Astrocyte (in vitro differentiated cells and primary cell): Measurements from ENCODE around the gene TTC8. TPM values are rescaled to one million over a fixed set of nuclear protein-coding genes. Genes with fewer than 3 reads are reported as not detected.

Experiments
- DNase-seq: peaks from one replicate; pipeline ENCODE4 v3.0.0-alpha.2; 2010; ENCODE audit warnings: low read depth
- FAIRE-seq: peaks from 2 replicates; lab custom pipeline; 2011; peaks lifted over from hg19 to GRCh38; lab: Jason Lieb, UNC
- H2AFZ ChIP-seq: 2 replicates; pipeline ENCODE4 v1.6.0; 2012; ENCODE audit warnings: low read depth, low read length, inconsistent platforms
- H3K27ac ChIP-seq: 2 replicates; pipeline ENCODE4 v1.5.1; 2011; ENCODE audit warnings: low read depth, low read length, inconsistent platforms
- H3K27me3 ChIP-seq: 2 replicates; pipeline ENCODE4 v1.6.0; 2011; ENCODE audit warnings: low read length, inconsistent platforms; ENCODE audit not compliant: insufficient read depth
- H3K36me3 ChIP-seq: 2 replicates; pipeline ENCODE4 v1.5.1; 2011; ENCODE audit warnings: low read length, inconsistent platforms; ENCODE audit not compliant: insufficient read depth
- H3K4me1 ChIP-seq: 2 replicates; pipeline ENCODE4 v1.5.1; 2011; ENCODE audit warnings: low read length, inconsistent platforms; ENCODE audit not compliant: insufficient read depth
- H3K4me2 ChIP-seq: 2 replicates; pipeline ENCODE4 v1.6.0; 2012; ENCODE audit warnings: low read length, inconsistent platforms
- H3K4me3 ChIP-seq: 2 replicates; pipeline ENCODE4 v1.5.1; 2011; ENCODE audit warnings: low read depth, mild to moderate bottlenecking, low read length, inconsistent platforms; ENCODE audit not compliant: insufficient read depth
- H3K79me2 ChIP-seq: 2 replicates; pipeline ENCODE4 v1.6.0; 2012; ENCODE audit warnings: mild to moderate bottlenecking, low read length, inconsistent platforms; ENCODE audit not compliant: insufficient read depth
- H3K9ac ChIP-seq: 2 replicates; pipeline ENCODE4 v1.6.0; 2012; ENCODE audit warnings: mild to moderate bottlenecking, low read length, inconsistent platforms
- H3K9me3 ChIP-seq: 2 replicates; pipeline ENCODE4 v1.5.1; 2012; ENCODE audit warnings: low read depth, mild to moderate bottlenecking, low read length, inconsistent platforms; ENCODE audit not compliant: insufficient read depth
- H4K20me1 ChIP-seq: 2 replicates; pipeline ENCODE4 v1.6.0; 2012; ENCODE audit warnings: low read length, inconsistent platforms; ENCODE audit not compliant: insufficient read depth
- H3K27ac Mint-ChIP-seq: one replicate; pipeline ENCODE4 v1.8.0; 2021; ENCODE audit warnings: mild to moderate bottlenecking, mixed read lengths; ENCODE audit not compliant: unreplicated experiment
- H3K27me3 Mint-ChIP-seq: one replicate; pipeline ENCODE4 v1.8.0; 2021; ENCODE audit warnings: low read depth, mixed read lengths; ENCODE audit not compliant: unreplicated experiment
- H3K36me3 Mint-ChIP-seq: one replicate; pipeline ENCODE4 v1.8.0; 2021; ENCODE audit warnings: low read depth, mixed read lengths; ENCODE audit not compliant: unreplicated experiment
- H3K4me1 Mint-ChIP-seq: one replicate; pipeline ENCODE4 v1.8.0; 2021; ENCODE audit warnings: low read depth, mixed read lengths; ENCODE audit not compliant: unreplicated experiment
- H3K4me3 Mint-ChIP-seq: one replicate; pipeline ENCODE4 v1.8.0; 2021; ENCODE audit warnings: mild to moderate bottlenecking, moderate library complexity, mixed read lengths; ENCODE audit not compliant: unreplicated experiment
- H3K9me3 Mint-ChIP-seq: one replicate; pipeline ENCODE4 v1.8.0; 2021; ENCODE audit warnings: mild to moderate bottlenecking, mixed read lengths; ENCODE audit not compliant: unreplicated experiment
- CTCF ChIP-seq: IDR thresholded peaks from 2 replicates; pipeline ENCODE4 v1.5.1; 2011; ENCODE audit warnings: low read depth, mild to moderate bottlenecking, inconsistent platforms, low read length, moderate library complexity; ENCODE audit not compliant: insufficient read depth
- EZH2 ChIP-seq: IDR thresholded peaks from 2 replicates; pipeline ENCODE4 v1.6.1; 2012; ENCODE audit warnings: mild to moderate bottlenecking, low read length, inconsistent platforms; ENCODE audit not compliant: insufficient read depth
- total RNA-seq: library from RNA; stranded (reverse); gene quantifications from 2 replicates; pipeline ENCODE4 v1.2.1, GENCODE V29; 2021

The TTC8 gene
- total RNA-seq, 1 donor from 2014 or later, result 23.7 TPM

- H3K27me3 ChIP-seq, result no peaks in the 10 kb centered on the region
- Mint-ChIP-seq H3K36me3 (peaks cover 45% of the 10 kb centered on the region), H3K9me3 (peaks cover 33% of the 10 kb centered on the region), H3K27me3 (no peaks in the 10 kb centered on the region), H3K4me1 (peaks cover 3% of the 10 kb centered on the region), H3K27ac (no peak overlapping the region), H3K4me3 (no peak overlapping the region)
- peak overlapping the region; percentile 15 for H2AFZ ChIP-seq
- no peaks in the 10 kb centered on the region for H3K79me2 ChIP-seq
- peak overlapping the region; percentile 34 for H3K9ac ChIP-seq
- H3K4me2 ChIP-seq, result peak overlapping the region; percentile 22
- H3K4me3 ChIP-seq, result no peak overlapping the region
- DNase-seq (peak; percentile 85), FAIRE-seq (peak; percentile 9)
- peak overlapping the region; percentile 65 for H3K27ac ChIP-seq
- H4K20me1 ChIP-seq, result no peaks in the 10 kb centered on the region
- peaks cover 7% of the 10 kb centered on the region for H3K4me1 ChIP-seq
- H3K36me3 ChIP-seq, result peaks cover under 1% of the 10 kb centered on the region
- TF ChIP-seq CTCF (no peak), EZH2 (no peak)
- H3K9me3 ChIP-seq, result peaks cover 2% of the 10 kb centered on the region
Observed at GRCh38 chr14:88879022-88879421, 54.6 kb downstream of the TTC8 start.

GRCh38 chr14:88882236-88882635 is 57.8 kb downstream of the TTC8 start:
- peaks cover 2% of the 10 kb centered on the region for H3K9me3 ChIP-seq
- Mint-ChIP-seq H3K9me3 (peaks cover 39% of the 10 kb centered on the region), H3K36me3 (peaks cover 51% of the 10 kb centered on the region), H3K4me1 (peaks cover 3% of the 10 kb centered on the region), H3K27ac (no peak overlapping the region), H3K27me3 (no peaks in the 10 kb centered on the region), H3K4me3 (no peak overlapping the region)
- no peak overlapping the region for H3K9ac ChIP-seq
- H3K36me3 ChIP-seq, result no peaks in the 10 kb centered on the region
- H3K27ac ChIP-seq, result no peak overlapping the region
- no peak for TF ChIP-seq EZH2
- no peak for TF ChIP-seq CTCF
- H3K4me3 ChIP-seq, result no peak overlapping the region
- no peaks in the 10 kb centered on the region for H3K79me2 ChIP-seq
- H3K27me3 ChIP-seq, result no peaks in the 10 kb centered on the region
- no peak for FAIRE-seq
- H4K20me1 ChIP-seq, result no peaks in the 10 kb centered on the region
- no peak overlapping the region for H3K4me2 ChIP-seq
- peak; percentile 53 for DNase-seq
- H3K4me1 ChIP-seq, result peaks cover 7% of the 10 kb centered on the region
- H2AFZ ChIP-seq, result no peak overlapping the region

GRCh38 chr14:88895116-88895515 is 70.7 kb downstream of the TTC8 start:
- FAIRE-seq, result no peak
- Histone ChIP-seq H3K79me2 (no peaks in the 10 kb centered on the region), H2AFZ (no peak overlapping the region), H3K4me1 (peaks cover 8% of the 10 kb centered on the region), H3K36me3 (no peaks in the 10 kb centered on the region), H4K20me1 (no peaks in the 10 kb centered on the region), H3K27ac (no peak overlapping the region), H3K9ac (no peak overlapping the region), H3K4me2 (no peak overlapping the region), H3K4me3 (no peak overlapping the region), H3K27me3 (peaks cover 3% of the 10 kb centered on the region), H3K9me3 (no peaks in the 10 kb centered on the region)
- no peak for TF ChIP-seq EZH2
- TF ChIP-seq CTCF, result no peak
- Mint-ChIP-seq H3K36me3 (no peaks in the 10 kb centered on the region), H3K27ac (no peak overlapping the region), H3K9me3 (peaks cover 7% of the 10 kb centered on the region), H3K27me3 (peaks cover 17% of the 10 kb centered on the region), H3K4me1 (peaks cover 5% of the 10 kb centered on the region), H3K4me3 (no peak overlapping the region)
- DNase-seq, result peak; percentile 51
